Esophagus squamous epithelium (tissue), 4 donors: ENCODE data around the gene ZNF71.

ENCODE experiments used
- CTCF ChIP-seq, 6 experiments: fragments of 450-650 bp in 4 of 6; fragments of 200-600 bp in 2 of 6; sonication (generic) in 2 of 6; IDR thresholded peaks; one replicate each; pipeline ENCODE4 v1.5.1; 2016 to 2019; ENCODE audit warnings: antibody characterized with exemption in 6 of 6, mild to moderate bottlenecking in 4 of 6, moderate library complexity in 4 of 6
- POLR2A ChIP-seq, 4 donors: fragments of 450-650 bp; IDR thresholded peaks; one replicate each; pipeline ENCODE4 v1.6.1; 2017; ENCODE audit warnings: antibody characterized with exemption in 4 of 4, mild to moderate bottlenecking in 4 of 4, moderate library complexity in 3 of 4

- TF ChIP-seq POLR2A (IDR thresholded peaks at IDR 0.05) (peak in 2 of 4 donors; percentile 27 to 55), CTCF (IDR thresholded peaks at IDR 0.05) (peak in 1 of 6 experiments; percentile 14)
These were observed 27.6 kb upstream of the ZNF71 start, which contains the start of gene ZNF470 for GRCh38 chr19:56567274-56568120.
